Posterior vena cava (tissue), 2 donors: Measurements from ENCODE around the gene AP1S3. TPM values are rescaled to one million over a fixed set of nuclear protein-coding genes. Genes with fewer than 3 reads are reported as not detected.
"Not testable (repeated sequence)": the region's sequence is repeated elsewhere in the genome, so short reads cannot be mapped to it uniquely, and the experiment has no call there.

Experiments
- DNase-seq: peaks from one replicate; pipeline ENCODE4 v3.0.0-alpha.2; 2020; ENCODE audit warnings: low spot score
- intact Hi-C, 2 donors: fragments of 100-400 bp; cut with DNase I; formaldehyde crosslinking; loops; one replicate each; pipeline versions ENCODE4 v1.14.1 to v1.14.2; 2022 to 2023
- total RNA-seq, 2 donors: library from RNA; stranded (reverse); fragmentation: NEBNext Ultra II Directional; extraction: Animal tissue kit (Norgen Biotek cat#: 25700); gene quantifications; one replicate each; pipeline ENCODE4 v1.2.1, GENCODE V29; 2021
- donor health status: DM: yes; HTN: yes; CAD: no.
- donor health status: DM: yes; HTN: yes; CAD: no.

AP1S3 gene
- total RNA-seq, 2 donors from 2014 or later, result 1.2 to 1.5 TPM

- DNase-seq, result no peak
- intact Hi-C loops, result no loop called here
Observed at GRCh38 chr2:223815186-223815883, 22.0 kb downstream of the AP1S3 start.

GRCh38 chr2:223814764-223815163 is 22.6 kb downstream of the AP1S3 start:
- DNase-seq, intact Hi-C loops: not testable (repeated sequence)

GRCh38 chr2:223813329-223813728 is 24.1 kb downstream of the AP1S3 start:
- no peak for DNase-seq
- intact Hi-C loops, result no loop called here

- DNase-seq, result no peak
- intact Hi-C loops, result no loop called here
Observed at GRCh38 chr2:223811757-223812156, 25.6 kb downstream of the AP1S3 start.

GRCh38 chr2:223805008-223805407 is 32.4 kb downstream of the AP1S3 start:
- no peak for DNase-seq
- intact Hi-C loops, result loop anchor here in 1 of 2 donors (5.0 to 10.0 kb wide), 2 partner anchors 73 to 840 kb away; no protein-coding TSS in a partner anchor

GRCh38 chr2:223801736-223802135 is 35.6 kb downstream of the AP1S3 start:
- DNase-seq, result no peak
- intact Hi-C loops, result loop anchor here in 1 of 2 donors (10.0 kb wide), 1 partner anchor 837 kb away; no protein-coding TSS in a partner anchor

- intact Hi-C loops, result loop anchor here in 1 of 2 donors (10.0 kb wide), 1 partner anchor 836 kb away; no protein-coding TSS in a partner anchor
Observed at GRCh38 chr2:223800908-223801307, 36.5 kb downstream of the AP1S3 start.

GRCh38 chr2:223797811-223798721 is 39.3 kb downstream of the AP1S3 start:
- DNase-seq, result no peak

More at GRCh38 chr2:223800908-223801307, 36.5 kb downstream of the AP1S3 start:
- DNase-seq, result no peak

GRCh38 chr2:223797037-223797436 is 40.3 kb downstream of the AP1S3 start:
- intact Hi-C loops, result loop anchor here in 1 of 2 donors (10.0 kb wide), 1 partner anchor 102 kb away; no protein-coding TSS in a partner anchor
- no peak for DNase-seq

More at GRCh38 chr2:223797811-223798721, 39.3 kb downstream of the AP1S3 start:
- intact Hi-C loops, result loop anchor here in 1 of 2 donors (10.0 kb wide), 1 partner anchor 103 kb away; no protein-coding TSS in a partner anchor

GRCh38 chr2:223789423-223789822 is 48.0 kb downstream of the AP1S3 start:
- no peak for DNase-seq
- intact Hi-C loops, result no loop called here

- intact Hi-C loops, result no loop called here
- DNase-seq, result no peak
Observed at GRCh38 chr2:223788826-223789225, 48.6 kb downstream of the AP1S3 start.

GRCh38 chr2:223788106-223788505 is 49.3 kb downstream of the AP1S3 start:
- DNase-seq, intact Hi-C loops: not testable (repeated sequence)

- DNase-seq, result no peak
- intact Hi-C loops, result no loop called here
Observed at GRCh38 chr2:223787358-223787757, 50.0 kb downstream of the AP1S3 start.

- intact Hi-C loops, result no loop called here
- no peak for DNase-seq
Observed at GRCh38 chr2:223786943-223787342, 50.4 kb downstream of the AP1S3 start.

- no peak for DNase-seq
- intact Hi-C loops, result no loop called here
Observed at GRCh38 chr2:223786236-223786635, 51.1 kb downstream of the AP1S3 start.

- DNase-seq, result no peak
- intact Hi-C loops, result no loop called here
Observed at GRCh38 chr2:223784221-223784772, 53.1 kb downstream of the AP1S3 start.

GRCh38 chr2:223782629-223783028 is 54.8 kb downstream of the AP1S3 start:
- intact Hi-C loops, result no loop called here
- DNase-seq, result no peak

GRCh38 chr2:223781560-223781959 is 55.8 kb downstream of the AP1S3 start:
- intact Hi-C loops, result no loop called here
- no peak for DNase-seq

- intact Hi-C loops, result no loop called here
- DNase-seq, result no peak
Observed at GRCh38 chr2:223779877-223780276, 57.5 kb downstream of the AP1S3 start.

- DNase-seq, result no peak
- intact Hi-C loops, result no loop called here
Observed at GRCh38 chr2:223774193-223774592, 63.2 kb downstream of the AP1S3 start.
